ENCODE data around the gene VDAC2.
"Not testable (repeated sequence)": the region's sequence is repeated elsewhere in the genome, so short reads cannot be mapped to it uniquely, and the experiment has no call there.

The VDAC2 gene

GRCh38 chr10:75210282-75211006 lies at the start of gene VDAC2:
TSS of gene VDAC2 (plus strand) at chr10:75210796. CDS start at chr10:75211159, 363 bp downstream.
- DNase-seq: peak; percentile 57

GRCh38 chr10:75165684-75166622 lies 44.6 kb upstream of the VDAC2 start:
- no peak for DNase-seq

- no peak for DNase-seq
Measured at GRCh38 chr10:75166623-75166972, 44.0 kb upstream of the VDAC2 start.

GRCh38 chr10:75168275-75168674 lies 42.3 kb upstream of the VDAC2 start:
- DNase-seq: no peak

- no peak for DNase-seq
Measured at GRCh38 chr10:75170215-75170614, 40.4 kb upstream of the VDAC2 start.

GRCh38 chr10:75175046-75175445 lies 35.5 kb upstream of the VDAC2 start:
- DNase-seq: no peak

- DNase-seq: no peak
Measured at GRCh38 chr10:75176046-75176445, 34.5 kb upstream of the VDAC2 start.

- DNase-seq: no peak
Measured at GRCh38 chr10:75176736-75177135, 33.9 kb upstream of the VDAC2 start.

- DNase-seq: no peak
Measured at GRCh38 chr10:75179657-75180177, 30.9 kb upstream of the VDAC2 start.

- no peak for DNase-seq
Measured at GRCh38 chr10:75180592-75180991, 30.0 kb upstream of the VDAC2 start.

GRCh38 chr10:75181073-75181472 lies 29.5 kb upstream of the VDAC2 start:
- DNase-seq: no peak

- DNase-seq: no peak
Measured at GRCh38 chr10:75186310-75186709, 24.3 kb upstream of the VDAC2 start.

- no peak for DNase-seq
Measured at GRCh38 chr10:75187961-75188426, 22.6 kb upstream of the VDAC2 start.

- DNase-seq: not testable (repeated sequence)
Measured at GRCh38 chr10:75188522-75188921, 22.1 kb upstream of the VDAC2 start.

GRCh38 chr10:75189266-75190096 lies 21.1 kb upstream of the VDAC2 start:
- DNase-seq: no peak

- peak; percentile 88 for DNase-seq
Measured at GRCh38 chr10:75191821-75192568, 18.6 kb upstream of the VDAC2 start.

- DNase-seq: not testable (repeated sequence)
Measured at GRCh38 chr10:75194625-75195024, 16.0 kb upstream of the VDAC2 start.

- peak; percentile 27 for DNase-seq
Measured at GRCh38 chr10:75195035-75195763, 15.4 kb upstream of the VDAC2 start.

GRCh38 chr10:75197066-75197465 lies 13.5 kb upstream of the VDAC2 start:
- DNase-seq: no peak

- DNase-seq: no peak
Measured at GRCh38 chr10:75197906-75198305, 12.7 kb upstream of the VDAC2 start.

GRCh38 chr10:75199949-75200348 lies 10.6 kb upstream of the VDAC2 start:
- not testable (repeated sequence) for DNase-seq

Measured in amniotic stem cell (primary cell).